ENCODE data around the gene SLC30A4. TPM values are rescaled to one million over a fixed set of nuclear protein-coding genes. Genes with fewer than 3 reads are reported as not detected.

Gene SLC30A4, protein sequence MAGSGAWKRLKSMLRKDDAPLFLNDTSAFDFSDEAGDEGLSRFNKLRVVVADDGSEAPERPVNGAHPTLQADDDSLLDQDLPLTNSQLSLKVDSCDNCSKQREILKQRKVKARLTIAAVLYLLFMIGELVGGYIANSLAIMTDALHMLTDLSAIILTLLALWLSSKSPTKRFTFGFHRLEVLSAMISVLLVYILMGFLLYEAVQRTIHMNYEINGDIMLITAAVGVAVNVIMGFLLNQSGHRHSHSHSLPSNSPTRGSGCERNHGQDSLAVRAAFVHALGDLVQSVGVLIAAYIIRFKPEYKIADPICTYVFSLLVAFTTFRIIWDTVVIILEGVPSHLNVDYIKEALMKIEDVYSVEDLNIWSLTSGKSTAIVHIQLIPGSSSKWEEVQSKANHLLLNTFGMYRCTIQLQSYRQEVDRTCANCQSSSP
- 1 to 10 TPM; 1.4 to 7.3 (median 5.6) TPM for total RNA-seq

DNA sequence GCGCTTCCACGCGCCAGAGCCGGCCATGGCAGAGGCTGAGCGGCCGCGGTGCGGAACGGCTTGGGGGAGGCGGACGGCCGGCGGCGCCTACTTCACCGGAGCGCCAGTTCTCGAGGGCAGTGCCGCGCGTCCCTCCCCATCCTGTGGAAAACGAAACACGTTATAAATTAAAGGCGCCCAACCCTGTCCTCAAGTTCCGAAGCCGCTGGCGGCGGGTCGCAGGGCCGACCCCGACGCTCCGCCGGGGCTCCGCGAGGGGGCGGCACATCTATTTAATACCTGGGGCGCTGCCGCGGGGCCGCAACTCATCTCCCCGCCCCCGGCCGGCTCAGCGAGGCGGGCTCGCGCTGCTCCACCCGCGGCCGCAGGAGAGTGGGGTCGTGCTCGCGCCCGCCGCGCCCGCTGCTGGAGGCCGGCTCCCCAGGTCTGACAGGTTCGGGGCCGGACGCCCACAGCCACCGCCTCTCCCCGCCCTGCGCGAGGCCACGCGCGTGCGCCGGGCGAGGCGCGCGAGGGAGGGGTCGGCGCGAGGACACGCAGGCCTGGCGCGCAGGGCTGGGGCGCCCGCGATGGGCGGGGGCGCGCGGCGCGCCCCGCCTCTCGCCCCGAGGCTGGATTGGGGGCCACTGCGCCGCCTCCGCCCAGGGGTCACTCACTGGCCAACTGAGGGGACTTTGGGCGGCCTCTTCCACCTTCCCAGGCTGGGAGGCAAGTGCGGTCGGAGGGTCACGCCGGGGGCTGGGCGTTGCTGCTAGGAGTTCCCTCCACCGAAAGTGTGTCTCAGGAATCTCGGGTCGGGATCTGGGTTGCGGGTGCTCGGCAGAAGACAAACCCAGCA lies at the start of gene SLC30A4:
Gene SLC30A4 (minus strand): TSS at position 428 of the 838 bp plus-strand sequence. CDS start 401 bp downstream, at position 27.
- peak; percentile 90 to 98 for ATAC-seq (ENCODE audit: low FRiP score in 2 of 2)
- 0 to 1% methylated on average over 18 to 54 of the region's 106 CpGs for WGBS, 2 donors
- Histone ChIP-seq H3K4me3 (peak within 1 kb of the TSS; percentile 67 to 91 (median 80)), H3K27ac (peak within 1 kb of the TSS; percentile 69 to 86 (median 78)), H3K36me3 (no peaks in the 10 kb centered on the region), H3K9me3 (no peaks in the 10 kb centered on the region), H3K4me1 (peaks cover 13 to 20% (median 17%) of the 10 kb centered on the region in 4 donors), H3K27me3 (no peaks in the 10 kb centered on the region)
- TF ChIP-seq, protein P1, sequence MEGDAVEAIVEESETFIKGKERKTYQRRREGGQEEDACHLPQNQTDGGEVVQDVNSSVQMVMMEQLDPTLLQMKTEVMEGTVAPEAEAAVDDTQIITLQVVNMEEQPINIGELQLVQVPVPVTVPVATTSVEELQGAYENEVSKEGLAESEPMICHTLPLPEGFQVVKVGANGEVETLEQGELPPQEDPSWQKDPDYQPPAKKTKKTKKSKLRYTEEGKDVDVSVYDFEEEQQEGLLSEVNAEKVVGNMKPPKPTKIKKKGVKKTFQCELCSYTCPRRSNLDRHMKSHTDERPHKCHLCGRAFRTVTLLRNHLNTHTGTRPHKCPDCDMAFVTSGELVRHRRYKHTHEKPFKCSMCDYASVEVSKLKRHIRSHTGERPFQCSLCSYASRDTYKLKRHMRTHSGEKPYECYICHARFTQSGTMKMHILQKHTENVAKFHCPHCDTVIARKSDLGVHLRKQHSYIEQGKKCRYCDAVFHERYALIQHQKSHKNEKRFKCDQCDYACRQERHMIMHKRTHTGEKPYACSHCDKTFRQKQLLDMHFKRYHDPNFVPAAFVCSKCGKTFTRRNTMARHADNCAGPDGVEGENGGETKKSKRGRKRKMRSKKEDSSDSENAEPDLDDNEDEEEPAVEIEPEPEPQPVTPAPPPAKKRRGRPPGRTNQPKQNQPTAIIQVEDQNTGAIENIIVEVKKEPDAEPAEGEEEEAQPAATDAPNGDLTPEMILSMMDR (IDR thresholded peaks at IDR 0.05), result peak in 4 of 6 experiments; percentile 25 to 59 (median 42)
- no peak for TF ChIP-seq EP300 (IDR thresholded peaks at IDR 0.05)
- TF ChIP-seq POLR2AphosphoS5 (IDR thresholded peaks at IDR 0.05), result peak in 1 of 2 donors; percentile 56
- TF ChIP-seq POLR2A (IDR thresholded peaks at IDR 0.05), result peak in 2 of 4 donors; percentile 56 to 63
- DNase-seq, result peak; percentile 57 to 95

DNA sequence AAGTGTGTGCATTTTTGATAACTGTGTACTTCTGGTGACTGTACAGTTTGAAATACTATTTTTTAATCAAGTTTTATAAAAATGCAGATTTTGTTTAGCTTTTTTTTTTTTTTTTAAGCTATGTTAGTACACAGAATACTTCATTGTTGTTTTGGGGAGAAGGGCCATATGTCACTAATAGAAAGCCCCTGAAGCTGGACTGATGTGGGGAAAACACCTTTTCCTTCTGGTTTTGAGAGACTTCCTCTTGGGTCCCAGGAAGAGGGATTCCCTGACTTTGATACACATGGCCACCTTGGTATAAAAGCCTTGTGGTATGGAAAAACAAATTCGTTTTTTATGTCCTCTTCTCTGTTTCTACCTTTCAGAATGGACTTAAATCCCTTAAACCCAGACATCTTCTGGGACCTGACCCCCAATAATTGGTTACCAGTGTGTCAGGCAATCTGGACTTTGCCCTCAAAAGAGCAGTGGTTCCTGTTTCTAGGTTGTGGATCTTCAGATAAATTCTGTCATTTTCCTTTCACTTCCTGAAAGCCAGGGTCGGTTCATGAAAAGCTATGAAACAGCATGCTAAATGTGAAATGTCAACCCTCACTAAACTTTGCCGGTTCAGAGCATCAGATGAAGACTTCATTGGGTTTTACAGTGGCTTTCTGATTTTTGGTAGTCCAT lies 33.5 kb upstream of the SLC30A4 start:
- Histone ChIP-seq H3K4me3 (no peak overlapping the region), H3K4me1 (no peaks in the 10 kb centered on the region), H3K27me3 (no peaks in the 10 kb centered on the region), H3K9me3 (no peaks in the 10 kb centered on the region), H3K27ac (no peak overlapping the region), H3K36me3 (no peaks in the 10 kb centered on the region)
- WGBS, 2 donors, result 33 to 53% methylated on average over 3 of the region's 3 CpGs
- DNase-seq, result no peak
- TF ChIP-seq EP300 (IDR thresholded peaks at IDR 0.05) (no peak), POLR2AphosphoS5 (IDR thresholded peaks at IDR 0.05) (no peak), POLR2A (IDR thresholded peaks at IDR 0.05) (no peak)
- TF ChIP-seq, protein P1 (IDR thresholded peaks at IDR 0.05), result no peak
- no peak for ATAC-seq (ENCODE audit: low FRiP score in 2 of 2)

DNA sequence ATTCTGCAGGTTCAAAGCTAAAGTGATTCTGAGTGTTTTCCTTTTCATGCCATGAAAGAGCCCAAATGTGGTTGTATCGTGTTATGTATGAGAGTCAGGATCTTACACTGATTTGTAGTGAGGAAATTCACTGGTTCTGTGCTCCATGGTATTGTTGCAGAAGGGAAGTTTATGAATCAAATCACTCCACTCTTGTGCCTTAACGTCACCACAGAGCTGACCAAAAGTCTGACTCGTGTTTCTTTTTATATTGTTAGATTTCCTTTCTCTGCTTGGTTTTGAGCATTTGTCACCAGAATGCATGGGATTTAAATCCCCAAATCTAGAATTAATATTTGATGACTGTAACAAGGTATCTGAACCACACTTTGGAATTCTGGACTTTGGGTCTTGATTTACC lies 29.1 kb upstream of the SLC30A4 start:
- Histone ChIP-seq H3K27me3 (no peaks in the 10 kb centered on the region), H3K4me1 (no peaks in the 10 kb centered on the region), H3K27ac (no peak overlapping the region), H3K4me3 (no peak overlapping the region), H3K36me3 (no peaks in the 10 kb centered on the region), H3K9me3 (no peaks in the 10 kb centered on the region)
- no peak for DNase-seq
- no peak for TF ChIP-seq POLR2A (IDR thresholded peaks at IDR 0.05)
- no peak for TF ChIP-seq POLR2AphosphoS5 (IDR thresholded peaks at IDR 0.05)
- no peak for TF ChIP-seq EP300 (IDR thresholded peaks at IDR 0.05)
- TF ChIP-seq, protein P1 (IDR thresholded peaks at IDR 0.05), result no peak
- WGBS, 2 donors, result 47 to 55% methylated on average over 3 of the region's 3 CpGs
- no peak for ATAC-seq (ENCODE audit: low FRiP score in 2 of 2)

DNA sequence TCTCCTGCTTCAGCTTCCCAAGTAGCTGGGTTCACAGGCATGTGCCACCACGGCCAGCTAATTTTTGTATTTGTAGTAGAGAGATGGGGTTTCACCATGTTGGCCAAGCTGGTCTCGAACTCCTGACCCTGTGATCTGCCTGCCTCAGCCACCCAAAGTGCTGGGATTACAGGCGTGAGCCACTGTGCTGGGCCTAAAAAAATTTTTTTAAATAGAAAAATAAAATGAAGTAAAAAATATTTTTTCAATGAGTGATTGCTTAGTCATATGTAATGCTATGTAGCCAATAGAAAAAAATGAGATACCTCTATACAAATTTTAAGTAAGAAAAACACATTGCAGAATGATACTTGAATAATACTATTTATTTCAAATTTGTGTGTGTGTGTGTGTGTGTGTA lies 27.9 kb upstream of the SLC30A4 start:
- ATAC-seq (ENCODE audit: low FRiP score in 2 of 2) (no peak), DNase-seq (no peak)
- Histone ChIP-seq H3K4me3 (no peak overlapping the region), H3K9me3 (no peaks in the 10 kb centered on the region), H3K36me3 (no peaks in the 10 kb centered on the region), H3K27me3 (no peaks in the 10 kb centered on the region), H3K4me1 (no peaks in the 10 kb centered on the region), H3K27ac (no peak overlapping the region)
- no peak for TF ChIP-seq POLR2AphosphoS5 (IDR thresholded peaks at IDR 0.05)
- no peak for TF ChIP-seq EP300 (IDR thresholded peaks at IDR 0.05)
- TF ChIP-seq POLR2A (IDR thresholded peaks at IDR 0.05), result no peak
- TF ChIP-seq, protein P1 (IDR thresholded peaks at IDR 0.05), result no peak
- 81 to 83% methylated on average over 3 of the region's 3 CpGs for WGBS, 2 donors
